GM19463 (cell line): ENCODE data around the gene OR6N2.

ENCODE experiments used
- ATAC-seq: cut with Tn5 transposase; IDR thresholded peaks from one replicate; pipeline ENCODE4 v1.9.1; 2021; ENCODE audit warnings: mild to moderate bottlenecking, moderate library complexity; ENCODE audit not compliant: unreplicated experiment

OR6N2 gene, protein sequence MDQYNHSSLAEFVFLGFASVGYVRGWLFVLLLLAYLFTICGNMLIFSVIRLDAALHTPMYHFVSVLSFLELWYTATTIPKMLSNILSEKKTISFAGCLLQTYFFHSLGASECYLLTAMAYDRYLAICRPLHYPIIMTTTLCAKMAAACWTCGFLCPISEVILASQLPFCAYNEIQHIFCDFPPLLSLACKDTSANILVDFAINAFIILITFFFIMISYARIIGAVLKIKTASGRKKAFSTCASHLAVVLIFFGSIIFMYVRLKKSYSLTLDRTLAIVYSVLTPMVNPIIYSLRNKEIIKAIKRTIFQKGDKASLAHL

GRCh38 chr1:158781104-158781503 lies at the start of gene OR6N2:
Gene OR6N2 (minus strand): TSS chr1:158781204. CDS start chr1:158777635, 3,569 bp downstream.
- no peak for ATAC-seq

- peak; percentile 39 for ATAC-seq
Observed at GRCh38 chr1:158830074-158830677, 49.2 kb upstream of the OR6N2 start.

DNA sequence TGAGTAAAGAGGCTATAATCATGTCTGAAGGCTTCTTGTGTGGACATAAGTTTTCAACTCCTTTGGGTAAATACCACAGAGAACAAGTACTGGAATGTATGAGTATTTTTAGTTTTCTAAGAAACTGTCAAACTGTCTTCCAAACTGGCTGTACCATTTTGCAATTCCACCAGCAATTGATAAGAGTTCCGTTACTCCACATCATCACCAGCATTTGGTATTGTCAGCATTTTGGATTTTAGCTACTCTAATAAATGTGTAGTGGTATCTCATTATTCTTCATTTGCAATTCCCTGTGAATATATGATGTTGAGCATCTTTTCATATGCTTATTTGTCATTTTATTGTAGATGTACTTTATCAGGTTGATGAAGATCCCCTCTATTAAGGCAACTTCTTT lies 40.7 kb upstream of the OR6N2 start:
- ATAC-seq: no peak

DNA sequence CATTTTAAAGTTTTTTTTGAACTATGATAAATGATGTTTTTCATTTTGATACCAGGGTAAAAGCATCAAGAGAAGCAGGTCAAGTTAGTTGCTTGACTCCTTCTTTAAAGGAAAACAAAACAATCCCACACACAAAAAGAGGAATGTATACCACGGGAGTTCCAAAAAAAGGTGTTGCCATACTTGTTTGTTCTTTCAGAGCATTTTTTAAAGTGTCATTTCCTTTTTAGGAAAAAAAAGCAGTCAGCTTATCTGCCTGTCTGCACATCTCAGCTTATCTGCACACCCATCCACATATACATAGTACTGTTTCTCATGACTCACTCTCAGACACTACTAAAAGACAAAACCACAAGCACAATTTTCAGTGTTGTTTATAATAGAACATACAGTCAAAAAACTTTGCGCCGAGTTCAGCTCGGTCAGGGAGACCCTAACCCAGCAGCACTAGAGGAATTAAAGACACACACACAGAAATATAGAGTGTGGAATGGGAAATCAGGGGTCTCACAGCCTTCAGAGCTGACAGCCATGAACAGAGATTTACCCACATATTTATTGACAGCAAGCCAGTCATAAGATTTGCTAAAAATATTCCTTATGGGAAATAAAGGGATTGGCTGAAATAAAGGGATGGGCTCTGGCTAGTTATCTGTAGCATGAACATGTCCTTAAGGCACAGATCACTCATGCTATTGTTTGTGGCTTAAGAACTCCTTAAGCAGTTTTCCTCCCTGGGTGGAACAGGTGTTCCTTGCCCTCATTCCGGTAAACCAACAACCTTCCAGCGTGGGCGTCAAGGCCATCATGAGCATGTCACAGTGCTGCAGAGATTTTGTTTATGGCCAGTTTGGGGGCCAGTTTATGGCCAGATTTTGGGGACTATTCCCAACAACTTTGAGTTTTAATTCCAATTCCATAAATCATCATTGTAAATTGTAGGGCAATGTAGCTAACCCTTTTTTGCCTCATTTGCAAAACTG lies 38.7 kb upstream of the OR6N2 start:
- peak; percentile 93 for ATAC-seq

DNA sequence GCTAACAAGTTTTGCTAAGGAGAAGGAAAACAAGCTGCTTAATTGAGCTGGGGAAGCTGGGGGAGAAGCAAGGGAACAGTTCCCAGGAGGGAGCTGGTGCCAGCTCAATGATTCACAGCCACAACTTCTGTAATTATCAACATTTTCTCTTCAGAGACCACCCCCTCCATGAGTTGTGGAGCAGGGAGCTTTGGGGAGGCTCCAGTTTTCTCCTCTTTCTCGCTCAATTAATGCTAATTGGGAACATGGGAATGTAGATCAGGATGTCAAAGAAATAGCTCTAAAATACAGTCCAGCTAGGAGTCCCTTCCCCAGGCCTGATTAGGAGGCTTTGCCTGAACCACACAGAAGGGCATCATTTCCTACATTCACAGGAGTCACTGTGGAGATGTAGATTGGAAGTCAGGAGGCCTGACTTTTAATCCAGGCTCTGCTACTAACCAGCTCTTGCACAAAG lies 38.0 kb upstream of the OR6N2 start:
- peak; percentile 29 for ATAC-seq

GRCh38 chr1:158818560-158818959 lies 37.6 kb upstream of the OR6N2 start:
- no peak for ATAC-seq

DNA sequence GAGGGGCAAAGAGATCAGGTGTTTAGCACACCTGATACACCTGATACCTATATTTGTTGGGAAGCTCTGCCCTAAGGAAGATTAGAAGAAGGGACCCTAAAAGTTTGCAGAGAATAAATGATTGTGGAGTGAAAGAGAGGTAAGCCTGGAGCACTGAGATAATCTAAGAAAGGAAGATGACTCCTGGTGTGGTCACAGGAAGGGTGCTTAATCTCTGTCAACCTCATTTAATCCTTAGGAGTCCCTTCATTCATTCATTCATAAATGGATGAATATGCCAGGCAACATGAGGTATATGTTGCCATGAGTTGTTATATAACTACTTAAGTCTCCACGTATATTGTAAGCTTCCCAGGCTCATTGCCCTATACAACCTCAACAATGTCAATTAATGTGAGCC lies 34.0 kb upstream of the OR6N2 start:
- no peak for ATAC-seq

- ATAC-seq: no peak
Observed at GRCh38 chr1:158813164-158813563, 32.2 kb upstream of the OR6N2 start.

DNA sequence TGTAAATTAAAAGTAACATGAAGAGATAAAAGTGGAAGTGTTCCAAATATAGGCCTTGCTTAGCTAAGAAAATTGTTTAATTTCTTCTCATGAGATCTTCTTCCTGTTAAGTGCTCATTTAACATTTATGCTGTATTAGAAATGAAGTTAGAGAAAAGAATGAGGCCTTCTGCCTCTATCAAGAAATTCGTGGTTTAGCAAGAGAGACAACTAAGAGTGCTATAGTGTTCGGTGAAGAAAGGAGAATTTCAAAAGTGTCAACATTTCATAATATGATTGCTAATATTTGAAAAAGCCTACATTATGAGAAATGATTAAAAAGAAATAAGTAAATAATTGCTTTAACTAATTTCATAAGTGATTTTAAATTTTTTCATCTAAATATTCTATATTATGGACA lies 31.3 kb upstream of the OR6N2 start:
- no peak for ATAC-seq

- ATAC-seq: no peak
Observed at GRCh38 chr1:158810311-158810710, 29.3 kb upstream of the OR6N2 start.

DNA sequence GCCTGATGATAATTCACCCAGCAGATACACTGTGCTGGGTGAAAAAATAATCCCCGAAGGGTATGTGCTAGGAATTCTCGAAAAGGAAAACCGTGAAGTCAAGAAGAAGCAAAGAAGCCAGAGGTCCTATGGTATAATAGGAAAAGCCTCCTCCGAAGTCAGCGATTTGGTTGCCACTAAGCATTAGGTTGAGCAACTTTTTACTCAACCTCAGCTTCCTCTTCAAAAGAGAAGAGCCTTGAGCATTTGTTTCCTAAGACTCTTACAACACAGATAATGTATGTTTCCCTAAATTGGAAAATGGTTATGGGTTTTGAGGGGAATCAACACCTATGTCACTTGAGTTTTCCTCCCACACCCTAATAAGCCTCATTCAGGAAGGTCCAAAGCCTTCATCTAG lies 28.9 kb upstream of the OR6N2 start:
- no peak for ATAC-seq

GRCh38 chr1:158809256-158809655 lies 28.3 kb upstream of the OR6N2 start:
- ATAC-seq: no peak

DNA sequence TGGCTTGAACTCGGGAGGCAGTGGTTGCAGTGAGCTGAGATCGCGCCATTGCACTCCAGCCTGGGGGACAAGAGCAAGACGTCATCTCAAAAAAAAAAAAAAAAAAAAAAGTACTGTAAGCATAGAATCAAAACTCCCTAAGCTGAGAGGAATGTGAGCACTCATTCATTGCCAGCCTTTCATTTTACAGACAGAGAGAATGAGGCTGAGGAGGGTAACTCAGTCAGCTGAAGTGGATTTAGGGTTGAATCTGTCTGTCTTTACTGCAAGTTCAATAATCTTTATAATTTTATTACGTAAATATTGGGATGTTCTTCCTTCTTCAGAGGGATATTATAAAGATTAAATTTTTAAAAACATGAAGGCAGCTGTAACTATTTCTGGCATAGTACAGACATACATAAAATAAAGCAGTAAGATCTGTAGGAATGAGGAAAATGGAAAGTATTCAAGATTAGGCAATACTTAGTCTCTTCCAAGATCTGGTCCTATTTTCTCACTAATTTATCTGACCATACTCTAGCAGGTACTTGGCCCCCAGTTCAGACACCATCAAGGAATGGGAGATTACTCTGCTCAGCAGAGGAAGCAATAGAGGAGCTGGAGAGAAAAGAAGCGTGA lies 26.0 kb upstream of the OR6N2 start:
- ATAC-seq: no peak

DNA sequence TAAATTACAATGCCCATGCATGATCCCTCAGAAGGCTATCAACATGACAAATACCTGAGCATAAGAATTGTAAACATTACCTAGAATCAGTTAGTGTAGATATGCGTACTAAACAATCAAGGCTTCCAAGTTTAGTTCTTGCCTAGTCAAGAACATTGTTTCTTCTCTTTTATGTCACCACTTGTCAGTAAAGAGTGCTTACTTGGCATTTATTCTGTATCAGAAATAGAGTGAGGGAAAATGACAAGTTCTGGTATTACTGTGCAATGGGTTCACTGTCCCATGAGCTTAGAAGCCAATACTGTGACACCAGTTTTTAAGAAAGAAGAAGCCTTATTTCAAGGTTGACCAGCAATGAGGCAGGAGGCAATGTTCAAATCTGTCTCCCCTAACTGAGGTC lies 22.7 kb upstream of the OR6N2 start:
- no peak for ATAC-seq

- no peak for ATAC-seq
Observed at GRCh38 chr1:158801396-158801795, 20.4 kb upstream of the OR6N2 start.

- no peak for ATAC-seq
Observed at GRCh38 chr1:158800526-158800925, 19.5 kb upstream of the OR6N2 start.

GRCh38 chr1:158799689-158800088 lies 18.7 kb upstream of the OR6N2 start:
- ATAC-seq: no peak

GRCh38 chr1:158798531-158798930 lies 17.5 kb upstream of the OR6N2 start:
- ATAC-seq: no peak

DNA sequence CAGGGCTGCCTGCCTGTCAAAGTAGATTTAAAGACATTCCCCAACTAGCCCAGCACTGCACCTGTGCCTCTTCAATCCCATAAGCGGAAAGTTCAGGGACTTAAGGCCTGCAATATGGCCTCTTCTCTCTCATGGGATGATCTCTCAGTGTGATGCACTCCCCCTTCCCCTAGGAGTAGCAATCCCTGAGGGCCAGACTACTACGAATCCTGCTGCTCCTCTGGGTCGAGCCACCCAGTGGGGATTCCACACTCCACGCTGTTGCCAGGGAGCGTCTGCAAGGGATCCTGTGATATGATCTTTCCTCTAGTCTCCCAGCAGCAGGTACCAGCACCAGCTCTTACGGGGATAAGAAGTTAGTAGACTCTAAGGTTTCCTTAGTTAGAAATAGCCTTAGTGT lies 13.2 kb upstream of the OR6N2 start:
- no peak for ATAC-seq

DNA sequence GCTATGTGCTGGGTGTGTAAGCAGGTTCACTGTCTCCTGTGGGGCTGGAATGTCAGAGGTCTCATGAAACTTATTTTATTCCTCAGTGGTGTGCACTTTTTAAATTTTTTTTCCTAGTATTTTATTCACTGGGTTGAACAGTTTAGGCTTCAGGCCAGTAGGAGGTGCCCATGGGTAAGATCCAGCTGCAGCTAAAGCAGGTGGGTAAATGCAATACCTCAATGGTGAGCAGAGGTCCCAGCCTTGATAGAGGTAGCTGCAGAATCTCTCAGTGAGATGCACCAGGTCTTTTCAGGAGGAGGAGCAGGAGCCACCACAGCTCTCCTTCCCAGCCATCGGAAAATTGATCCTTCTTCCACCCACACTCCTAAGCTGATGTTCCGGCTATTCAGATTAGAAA lies 12.6 kb upstream of the OR6N2 start:
- peak; percentile 54 for ATAC-seq
